ENCODE results near the gene CDK1.

- TF ChIP-seq ARNT (IDR thresholded peaks at IDR 0.05) (no peak), ZNF384 (IDR thresholded peaks at IDR 0.05) (no peak), PKNOX1 (IDR thresholded peaks at IDR 0.05) (no peak), L3MBTL2 (conservative IDR thresholded peaks at IDR 0.05) (no peak), SUZ12 (IDR thresholded peaks at IDR 0.05) (no peak), FOXA1 (IDR thresholded peaks at IDR 0.05) (no peak), FOXM1 (IDR thresholded peaks at IDR 0.05; ENCODE audit: borderline replicate concordance) (no peak)
These were observed 19.8 kb downstream of the CDK1 start for GRCh38 chr10:60798031-60798430.
